ENCODE data around the gene PCK1. TPM values are rescaled to one million over a fixed set of nuclear protein-coding genes. Genes with fewer than 3 reads are reported as not detected.

The PCK1 gene
- total and polyA plus RNA-seq, 2 of the 8 experiments (the other 6 are each of a cell fraction or from before 2014, with no cell fraction given) = not detected

DNA sequence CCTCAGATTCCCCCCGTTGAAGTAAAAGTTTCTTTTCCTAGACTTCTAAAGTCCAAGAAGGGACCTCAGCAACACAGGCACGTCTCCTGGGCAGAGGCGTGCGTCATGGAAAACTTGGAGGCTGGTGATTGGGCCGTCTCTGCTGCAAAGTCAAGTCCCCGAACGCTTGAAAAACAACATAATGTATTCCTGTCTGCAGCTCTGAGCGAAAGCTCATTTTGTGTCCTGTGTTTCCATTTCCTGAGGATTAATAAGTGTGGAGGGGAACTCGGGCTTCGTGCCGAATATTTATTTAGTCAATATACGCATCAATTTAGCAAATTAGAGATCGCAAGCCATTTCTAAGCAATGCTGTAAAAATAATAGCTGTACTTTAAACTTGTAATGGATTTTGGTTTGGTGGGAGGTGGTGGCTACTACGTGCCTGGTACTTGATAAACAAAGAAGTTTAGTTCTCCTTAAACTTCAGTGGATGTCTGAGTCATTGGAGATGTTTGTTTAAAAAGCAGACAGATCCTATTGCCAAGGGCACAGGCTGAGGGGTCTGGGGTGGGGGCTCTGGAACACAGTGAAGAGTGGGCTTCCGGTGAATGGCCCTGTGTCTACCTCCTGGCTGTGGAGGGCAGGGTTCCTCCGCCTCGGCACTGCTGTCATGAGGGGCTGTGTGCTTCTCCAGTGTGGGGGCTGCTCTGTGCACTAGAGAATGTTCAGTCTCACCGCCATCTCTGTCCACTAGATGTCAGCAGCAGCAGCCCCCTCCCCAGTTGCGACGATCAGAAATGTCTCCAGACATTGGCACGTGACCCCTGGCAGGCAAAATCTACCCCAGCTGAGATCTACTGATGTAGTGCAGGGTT is 21.8 kb downstream of the PCK1 start (continued):
- no peak for TF ChIP-seq KDM1A (IDR thresholded peaks at IDR 0.05; ENCODE audit: borderline replicate concordance, low read length)
- no peak for TF ChIP-seq HDAC2 (IDR thresholded peaks at IDR 0.05; ENCODE audit: borderline replicate concordance in 1 of 2, low read depth in 2 of 2, low read length in 2 of 2)

Measured in H1 (cell line).